Measurements from ENCODE around the gene AMELY. TPM values are rescaled to one million over a fixed set of nuclear protein-coding genes. Genes with fewer than 3 reads are reported as not detected.

The AMELY gene
- total and polyA plus RNA-seq, 2 of the 4 experiments (the other 2 are of a cell fraction), result not detected

GRCh38 chrY:6895236-6895635, 16.3 kb downstream of the AMELY start:
- CTCF ChIA-PET, result no interaction called here

More at GRCh38 chrY:6895236-6895635, 16.3 kb downstream of the AMELY start:
- Histone ChIP-seq H3K14ac (replicated peaks; ENCODE audit: low read depth, low read length) (no peak overlapping the region), H2AK9ac (replicated peaks; ENCODE audit: low read depth, low read length, poor library complexity) (no peak overlapping the region), H3K79me1 (ENCODE audit: low read depth in 1 of 2, low read length in 2 of 2) (no peaks in the 10 kb centered on the region), H4K91ac (ENCODE audit: insufficient read depth, low read depth, low read length) (no peak overlapping the region), H3K9ac (ENCODE audit: low read depth, low read length) (no peak overlapping the region), H3K36me3 (ENCODE audit: control insufficient read depth, insufficient read depth, low read length) (no peaks in the 10 kb centered on the region), H4K20me1 (ENCODE audit: insufficient read depth, low read length) (no peaks in the 10 kb centered on the region), H3K56ac (ENCODE audit: extremely low read depth, insufficient read depth, low read length) (no peak overlapping the region), H3K18ac (ENCODE audit: low read depth, low read length) (no peak overlapping the region), H2BK5ac (ENCODE audit: low read depth, low read length, poor library complexity, severe bottlenecking) (no peak overlapping the region), H2AK5ac (ENCODE audit: low read depth, low read length) (no peak overlapping the region), H3K4ac (ENCODE audit: low read depth, low read length) (no peak overlapping the region), H3K27ac (ENCODE audit: insufficient read depth, low read length) (no peak overlapping the region), H2BK15ac (ENCODE audit: low read depth, low read length) (no peak overlapping the region), H3K23ac (ENCODE audit: low read depth, low read length) (no peak overlapping the region), H2BK20ac (ENCODE audit: low read depth, low read length) (no peak overlapping the region), H3K9me1 (ENCODE audit: insufficient read depth, low read length) (no peaks in the 10 kb centered on the region), H2BK120ac (ENCODE audit: low read depth, low read length) (no peak overlapping the region), H3K4me3 (ENCODE audit: insufficient read depth, low read depth, low read length) (no peak overlapping the region), H3K27me3 (ENCODE audit: control insufficient read depth, insufficient read depth, low read length) (no peaks in the 10 kb centered on the region), H3K9me3 (ENCODE audit: control insufficient read depth, insufficient read depth, low read length) (no peaks in the 10 kb centered on the region), H4K5ac (ENCODE audit: low read depth, low read length) (no peak overlapping the region), H4K8ac (ENCODE audit: low read depth in 2 of 2, low read length in 2 of 2) (no peak overlapping the region), H3K4me1 (ENCODE audit: control insufficient read depth, insufficient read depth, low read length) (no peaks in the 10 kb centered on the region), H3K4me2 (ENCODE audit: low read depth, low read length) (no peak overlapping the region), H2AFZ (replicated peaks; ENCODE audit: low read length, poor library complexity) (no peak overlapping the region)
- ATAC-seq (ENCODE audit: low read depth) (no peak), DNase-seq (no peak)
- POLR2A ChIA-PET (ENCODE audit: unreplicated experiment), result no interaction called here
- no TSS peak for BruUV-seq (replicated peaks)
- dilution Hi-C loops (cut with HindIII; ENCODE audit: low sequenced_read_pairs, unreplicated experiment), result no loop called here
- intact Hi-C loops (cut with micrococcal nuclease), result no loop called here
- WGBS, 2 experiments (ENCODE audit: extremely low coverage in 2 of 2, insufficient read length in 1 of 2), result no CpG with 5 or more reads among the region's 1 CpG
- no peak for TF ChIP-seq MAZ (IDR thresholded peaks at IDR 0.05; ENCODE audit: borderline replicate concordance, low read depth, low read length)
- TF ChIP-seq NFE2L2 (IDR thresholded peaks at IDR 0.05; ENCODE audit: low read depth, low read length), result no peak
- TF ChIP-seq CEBPB (IDR thresholded peaks at IDR 0.05; ENCODE audit: low read depth, low read length), result no peak
- TF ChIP-seq USF2 (IDR thresholded peaks at IDR 0.05; ENCODE audit: low read depth, low read length), result no peak
- no peak for TF ChIP-seq RFX5 (IDR thresholded peaks at IDR 0.05; ENCODE audit: low read depth, low read length)
- TF ChIP-seq RCOR1 (IDR thresholded peaks at IDR 0.05; ENCODE audit: insufficient replicate concordance, low read length), result no peak
- TF ChIP-seq ELK1 (IDR thresholded peaks at IDR 0.05; ENCODE audit: borderline replicate concordance, low read depth, low read length), result no peak
- TF ChIP-seq POLR2A (IDR thresholded peaks at IDR 0.05; ENCODE audit: low read depth, low read length), result no peak
- TF ChIP-seq CTCF (conservative IDR thresholded peaks at IDR 0.05; ENCODE audit: low read depth, low read length), result no peak
- TF ChIP-seq SMC3 (IDR thresholded peaks at IDR 0.05; ENCODE audit: low read depth, low read length), result no peak
- TF ChIP-seq BHLHE40 (IDR thresholded peaks at IDR 0.05; ENCODE audit: low read depth, low read length), result no peak
- no peak for TF ChIP-seq RAD21 (IDR thresholded peaks at IDR 0.05; ENCODE audit: low read length)
- TF ChIP-seq FOS (IDR thresholded peaks at IDR 0.05; ENCODE audit: low read depth, low read length), result no peak
- TF ChIP-seq CHD1 (IDR thresholded peaks at IDR 0.05; ENCODE audit: low read depth, low read length), result no peak
- no peak for TF ChIP-seq MAFK (IDR thresholded peaks at IDR 0.05; ENCODE audit: low read depth, low read length)
- no peak for TF ChIP-seq MXI1 (IDR thresholded peaks at IDR 0.05; ENCODE audit: borderline replicate concordance, low read depth, low read length)
- in situ Hi-C loops (cut with MboI; ENCODE audit: low sequenced_read_pairs), result no loop called here
